Glutamatergic neuron (in vitro differentiated cells): Measurements from ENCODE around the gene DHX15. TPM values are rescaled to one million over a fixed set of nuclear protein-coding genes. Genes with fewer than 3 reads are reported as not detected.

ENCODE experiments used
- DNase-seq: peaks from one replicate; pipeline ENCODE4 v3.0.0; 2022
- H3K27ac Mint-ChIP-seq: one replicate; pipeline ENCODE4 v1.8.0; 2020; ENCODE audit warnings: mild to moderate bottlenecking, mixed read lengths, inconsistent platforms; ENCODE audit not compliant: unreplicated experiment
- H3K27me3 Mint-ChIP-seq: one replicate; pipeline ENCODE4 v1.8.0; 2020; ENCODE audit warnings: mild to moderate bottlenecking, moderate library complexity, mixed read lengths, inconsistent platforms; ENCODE audit not compliant: unreplicated experiment
- H3K36me3 Mint-ChIP-seq: one replicate; pipeline ENCODE4 v1.8.0; 2020; ENCODE audit warnings: mild to moderate bottlenecking, mixed read lengths, inconsistent platforms; ENCODE audit not compliant: unreplicated experiment
- H3K4me1 Mint-ChIP-seq: one replicate; pipeline ENCODE4 v1.8.0; 2020; ENCODE audit warnings: mild to moderate bottlenecking, low read depth, mixed read lengths, inconsistent platforms; ENCODE audit not compliant: unreplicated experiment
- H3K4me3 Mint-ChIP-seq: one replicate; pipeline ENCODE4 v1.8.0; 2020; ENCODE audit warnings: mild to moderate bottlenecking, mixed read lengths, inconsistent platforms; ENCODE audit not compliant: unreplicated experiment
- H3K9me3 Mint-ChIP-seq: one replicate; pipeline ENCODE4 v1.8.0; 2020; ENCODE audit warnings: mild to moderate bottlenecking, moderate library complexity, mixed read lengths, inconsistent platforms; ENCODE audit not compliant: unreplicated experiment
- CTCF ChIP-seq: fragments of 200-600 bp; sonication (generic); IDR thresholded peaks from one replicate; pipeline ENCODE4 v1.5.0; 2021; ENCODE audit not compliant: partially characterized antibody, unreplicated experiment
- total RNA-seq: library from RNA; stranded (reverse); fragmentation: NEBNext Ultra II Directional; extraction: Animal tissue kit (Norgen Biotek cat#: 25700); gene quantifications from one replicate; pipeline ENCODE4 v1.2.1, GENCODE V29; 2021; ENCODE audit not compliant: unreplicated experiment

The DHX15 gene
- total RNA-seq, 1 donor from 2014 or later, result 178 TPM

- Mint-ChIP-seq H3K27me3 (peaks cover 3% of the 10 kb centered on the region), H3K27ac (no peak overlapping the region), H3K4me3 (no peak overlapping the region), H3K4me1 (no peaks in the 10 kb centered on the region), H3K9me3 (peaks cover 2% of the 10 kb centered on the region), H3K36me3 (no peaks in the 10 kb centered on the region)
- no peak for DNase-seq
- no peak for TF ChIP-seq CTCF
Measured at GRCh38 chr4:24515698-24516097, 68.7 kb downstream of the DHX15 start.

- Mint-ChIP-seq H3K27ac (no peak overlapping the region), H3K9me3 (peaks cover 2% of the 10 kb centered on the region), H3K27me3 (peaks cover 3% of the 10 kb centered on the region), H3K36me3 (no peaks in the 10 kb centered on the region), H3K4me1 (no peaks in the 10 kb centered on the region), H3K4me3 (no peak overlapping the region)
- DNase-seq, result no peak
- peak; percentile 14 for TF ChIP-seq CTCF
Measured at GRCh38 chr4:24514808-24515207, 69.5 kb downstream of the DHX15 start.

- Mint-ChIP-seq H3K9me3 (peaks cover 7% of the 10 kb centered on the region), H3K4me1 (no peaks in the 10 kb centered on the region), H3K27ac (no peak overlapping the region), H3K36me3 (no peaks in the 10 kb centered on the region), H3K4me3 (no peak overlapping the region), H3K27me3 (peaks cover 3% of the 10 kb centered on the region)
- no peak for TF ChIP-seq CTCF
- DNase-seq, result no peak
Measured at GRCh38 chr4:24513718-24514117, 70.6 kb downstream of the DHX15 start.

- no peak for DNase-seq
- H3K9me3 Mint-ChIP-seq, result peaks cover 7% of the 10 kb centered on the region
- H3K27me3 Mint-ChIP-seq, result peaks cover 8% of the 10 kb centered on the region
- H3K4me3 Mint-ChIP-seq, result no peak overlapping the region
- H3K4me1 Mint-ChIP-seq, result no peaks in the 10 kb centered on the region
- H3K27ac Mint-ChIP-seq, result no peak overlapping the region
- TF ChIP-seq CTCF, result no peak
- H3K36me3 Mint-ChIP-seq, result no peaks in the 10 kb centered on the region
Measured at GRCh38 chr4:24511371-24512063, 72.8 kb downstream of the DHX15 start.

- H3K27ac Mint-ChIP-seq, result no peak overlapping the region
- peaks cover 7% of the 10 kb centered on the region for H3K27me3 Mint-ChIP-seq
Measured at GRCh38 chr4:24510091-24510490, 74.3 kb downstream of the DHX15 start.

More at GRCh38 chr4:24510091-24510490, 74.3 kb downstream of the DHX15 start:
- TF ChIP-seq CTCF, result no peak
- DNase-seq, result no peak
- no peaks in the 10 kb centered on the region for H3K4me1 Mint-ChIP-seq
- no peak overlapping the region for H3K4me3 Mint-ChIP-seq
- peaks cover 9% of the 10 kb centered on the region for H3K9me3 Mint-ChIP-seq
- H3K36me3 Mint-ChIP-seq, result no peaks in the 10 kb centered on the region
